Upper lobe of left lung (tissue), 4 donors: ENCODE measurements around the gene CASR.

ENCODE experiments used
- CTCF ChIP-seq, 6 experiments: fragments of 450-650 bp in 4 of 6; fragments of 200-600 bp in 2 of 6; sonication (generic) in 2 of 6; IDR thresholded peaks; one replicate each; pipeline ENCODE4 v1.5.1; 2016 to 2019; ENCODE audit warnings: antibody characterized with exemption in 6 of 6
- POLR2AphosphoS5 ChIP-seq, 2 donors: sonication (generic); formaldehyde crosslinking; IDR thresholded peaks; one replicate each; pipeline ENCODE4 v1.5.1; 2017; ENCODE audit warnings: antibody characterized with exemption in 2 of 2

DNA sequence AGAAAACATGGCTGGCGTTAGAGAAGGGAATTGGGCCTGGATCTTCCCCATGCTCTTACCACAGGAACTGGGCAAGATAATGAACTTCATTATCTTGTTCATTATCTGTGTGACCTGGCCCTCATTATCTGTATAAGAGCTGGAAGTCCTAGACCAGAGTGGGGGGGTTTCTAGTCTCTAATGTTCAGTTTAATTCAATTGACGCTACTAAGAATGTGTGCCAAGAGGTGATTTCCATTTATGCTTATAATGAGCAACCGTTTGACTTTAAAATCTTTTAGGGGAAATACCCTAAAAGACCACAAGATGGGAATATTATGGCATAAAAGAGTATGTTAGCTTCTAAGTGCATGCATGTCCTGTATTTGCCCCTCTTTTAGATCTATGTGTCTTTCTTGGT is 82.5 kb downstream of the CASR start:
- TF ChIP-seq CTCF (IDR thresholded peaks at IDR 0.05) = no peak
- TF ChIP-seq POLR2AphosphoS5 (IDR thresholded peaks at IDR 0.05) = no peak
